ENCODE data around the gene BCL11B. TPM values are rescaled to one million over a fixed set of nuclear protein-coding genes. Genes with fewer than 3 reads are reported as not detected.

The BCL11B gene
- total RNA-seq, 1 donor from 2014 or later: 2.3 TPM

DNA sequence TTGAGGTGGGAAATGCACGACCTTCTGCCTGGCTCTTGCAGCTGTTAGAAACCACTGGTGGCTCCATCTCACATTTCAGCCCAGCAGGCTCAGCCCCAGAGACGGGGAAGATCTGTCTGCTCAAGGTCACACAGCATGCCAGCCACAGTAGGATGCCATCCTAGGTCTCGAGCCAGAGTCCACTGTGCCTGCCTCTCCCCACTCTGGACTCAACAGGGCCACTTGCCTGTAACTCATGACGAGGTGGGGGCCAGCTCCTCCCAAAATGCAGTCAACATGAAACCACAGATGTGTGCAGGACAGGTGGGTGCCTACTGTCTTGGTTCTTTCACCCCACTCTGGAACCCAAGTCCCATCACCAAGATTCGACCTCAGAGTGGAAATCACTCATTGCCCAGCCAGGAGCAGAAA is 23.2 kb downstream of the BCL11B start:
- no peak overlapping the region for H3K27ac Mint-ChIP-seq
- no peak for TF ChIP-seq CTCF (IDR thresholded peaks at IDR 0.05; ENCODE audit: unreplicated experiment)
- peaks cover 59% of the 10 kb centered on the region for H3K27me3 Mint-ChIP-seq
- peaks cover 2% of the 10 kb centered on the region for H3K4me1 Mint-ChIP-seq (ENCODE audit: low read depth)
- DNase-seq (ENCODE audit: low spot score, unreplicated experiment): no peak
- no peaks in the 10 kb centered on the region for H3K9me3 Mint-ChIP-seq (ENCODE audit: low read depth)
- no peak overlapping the region for H3K4me3 Mint-ChIP-seq (ENCODE audit: low read depth)
- no peaks in the 10 kb centered on the region for H3K36me3 Mint-ChIP-seq (ENCODE audit: insufficient read depth)

DNA sequence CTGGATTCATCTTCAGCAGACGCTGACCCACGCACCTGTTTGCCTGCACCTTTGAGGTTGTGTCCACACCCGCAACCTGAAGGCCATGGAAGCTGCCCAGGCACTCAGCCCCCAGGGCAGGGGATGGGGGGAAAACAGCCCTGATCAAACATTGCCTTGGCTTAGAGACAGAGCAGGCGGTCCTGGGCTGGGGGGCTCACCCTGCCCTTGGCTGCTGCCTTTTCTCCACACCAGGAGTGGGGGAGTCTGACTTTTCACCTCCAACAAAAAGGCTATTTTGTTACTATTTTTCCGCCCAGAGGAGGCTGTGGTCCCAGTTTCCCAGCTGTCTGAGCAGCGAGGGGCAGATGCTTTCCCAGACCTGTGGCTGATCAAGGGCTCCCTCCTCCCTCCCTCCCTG is 24.2 kb downstream of the BCL11B start:
- peaks cover 64% of the 10 kb centered on the region for H3K27me3 Mint-ChIP-seq
- DNase-seq (ENCODE audit: low spot score, unreplicated experiment): no peak
- no peak overlapping the region for H3K4me3 Mint-ChIP-seq (ENCODE audit: low read depth)
- H3K36me3 Mint-ChIP-seq (ENCODE audit: insufficient read depth): no peaks in the 10 kb centered on the region
- H3K9me3 Mint-ChIP-seq (ENCODE audit: low read depth): no peaks in the 10 kb centered on the region
- no peak for TF ChIP-seq CTCF (IDR thresholded peaks at IDR 0.05; ENCODE audit: unreplicated experiment)
- H3K27ac Mint-ChIP-seq: no peak overlapping the region
- H3K4me1 Mint-ChIP-seq (ENCODE audit: low read depth): peaks cover 2% of the 10 kb centered on the region

GRCh38 chr14:99247101-99247729 is 24.8 kb downstream of the BCL11B start:
- Mint-ChIP-seq H3K9me3 (ENCODE audit: low read depth) (no peaks in the 10 kb centered on the region), H3K4me1 (ENCODE audit: low read depth) (peaks cover 2% of the 10 kb centered on the region), H3K27ac (no peak overlapping the region), H3K36me3 (ENCODE audit: insufficient read depth) (no peaks in the 10 kb centered on the region), H3K4me3 (ENCODE audit: low read depth) (peak overlapping the region; percentile 65), H3K27me3 (peaks cover 66% of the 10 kb centered on the region)
- DNase-seq (ENCODE audit: low spot score, unreplicated experiment): no peak
- TF ChIP-seq CTCF (IDR thresholded peaks at IDR 0.05; ENCODE audit: unreplicated experiment): no peak

DNA sequence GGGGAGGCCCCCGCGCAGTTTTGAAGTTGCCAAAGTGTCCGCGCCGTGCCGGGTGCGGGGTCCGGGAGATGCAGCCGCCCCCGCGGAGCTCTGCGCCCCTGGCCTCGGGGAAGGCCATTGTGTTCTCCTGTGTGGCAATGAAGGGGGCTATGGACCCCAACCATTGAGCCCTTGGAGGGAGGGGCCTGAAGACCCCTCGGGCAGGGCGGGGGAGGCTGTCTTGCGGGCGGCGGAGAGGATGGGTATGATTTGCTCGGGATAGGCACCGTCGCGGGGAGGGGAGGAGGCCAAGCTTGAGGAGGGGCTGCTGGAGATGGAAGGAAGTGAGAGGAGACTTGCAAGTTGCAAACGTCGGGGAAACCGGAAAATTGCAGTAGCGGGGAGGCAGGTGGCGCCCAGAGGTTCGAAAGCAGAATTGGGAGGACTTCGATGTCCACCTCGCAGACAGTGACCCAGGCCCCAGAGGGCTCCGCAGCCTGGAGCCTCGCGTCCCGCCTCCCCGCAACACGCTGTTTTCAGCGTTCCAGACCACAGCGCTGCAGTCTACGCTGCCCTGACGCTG is 25.4 kb downstream of the BCL11B start:
- no peaks in the 10 kb centered on the region for H3K36me3 Mint-ChIP-seq (ENCODE audit: insufficient read depth)
- no peak for TF ChIP-seq CTCF (IDR thresholded peaks at IDR 0.05; ENCODE audit: unreplicated experiment)
- no peaks in the 10 kb centered on the region for H3K9me3 Mint-ChIP-seq (ENCODE audit: low read depth)
- H3K27ac Mint-ChIP-seq: no peak overlapping the region
- no peak for DNase-seq (ENCODE audit: low spot score, unreplicated experiment)
- peaks cover 6% of the 10 kb centered on the region for H3K4me1 Mint-ChIP-seq (ENCODE audit: low read depth)
- H3K4me3 Mint-ChIP-seq (ENCODE audit: low read depth): peak overlapping the region; percentile 65
- peaks cover 72% of the 10 kb centered on the region for H3K27me3 Mint-ChIP-seq

GRCh38 chr14:99245564-99246511 is 26.2 kb downstream of the BCL11B start:
- H3K4me1 Mint-ChIP-seq (ENCODE audit: low read depth): peaks cover 12% of the 10 kb centered on the region

More at GRCh38 chr14:99245564-99246511, 26.2 kb downstream of the BCL11B start:
- TF ChIP-seq CTCF (IDR thresholded peaks at IDR 0.05; ENCODE audit: unreplicated experiment): no peak
- Mint-ChIP-seq H3K27ac (no peak overlapping the region), H3K4me3 (ENCODE audit: low read depth) (peak overlapping the region; percentile 69), H3K36me3 (ENCODE audit: insufficient read depth) (no peaks in the 10 kb centered on the region), H3K9me3 (ENCODE audit: low read depth) (no peaks in the 10 kb centered on the region), H3K27me3 (peaks cover 77% of the 10 kb centered on the region)
- peak; percentile 57 for DNase-seq (ENCODE audit: low spot score, unreplicated experiment)
